HG03520 (cell line): ENCODE measurements around the gene CNDP2.

ENCODE experiments used
- ATAC-seq: cut with Tn5 transposase; IDR thresholded peaks from one replicate; pipeline ENCODE4 v1.9.1; 2021; ENCODE audit warnings: mild to moderate bottlenecking, moderate library complexity; ENCODE audit not compliant: unreplicated experiment

CNDP2 gene

DNA sequence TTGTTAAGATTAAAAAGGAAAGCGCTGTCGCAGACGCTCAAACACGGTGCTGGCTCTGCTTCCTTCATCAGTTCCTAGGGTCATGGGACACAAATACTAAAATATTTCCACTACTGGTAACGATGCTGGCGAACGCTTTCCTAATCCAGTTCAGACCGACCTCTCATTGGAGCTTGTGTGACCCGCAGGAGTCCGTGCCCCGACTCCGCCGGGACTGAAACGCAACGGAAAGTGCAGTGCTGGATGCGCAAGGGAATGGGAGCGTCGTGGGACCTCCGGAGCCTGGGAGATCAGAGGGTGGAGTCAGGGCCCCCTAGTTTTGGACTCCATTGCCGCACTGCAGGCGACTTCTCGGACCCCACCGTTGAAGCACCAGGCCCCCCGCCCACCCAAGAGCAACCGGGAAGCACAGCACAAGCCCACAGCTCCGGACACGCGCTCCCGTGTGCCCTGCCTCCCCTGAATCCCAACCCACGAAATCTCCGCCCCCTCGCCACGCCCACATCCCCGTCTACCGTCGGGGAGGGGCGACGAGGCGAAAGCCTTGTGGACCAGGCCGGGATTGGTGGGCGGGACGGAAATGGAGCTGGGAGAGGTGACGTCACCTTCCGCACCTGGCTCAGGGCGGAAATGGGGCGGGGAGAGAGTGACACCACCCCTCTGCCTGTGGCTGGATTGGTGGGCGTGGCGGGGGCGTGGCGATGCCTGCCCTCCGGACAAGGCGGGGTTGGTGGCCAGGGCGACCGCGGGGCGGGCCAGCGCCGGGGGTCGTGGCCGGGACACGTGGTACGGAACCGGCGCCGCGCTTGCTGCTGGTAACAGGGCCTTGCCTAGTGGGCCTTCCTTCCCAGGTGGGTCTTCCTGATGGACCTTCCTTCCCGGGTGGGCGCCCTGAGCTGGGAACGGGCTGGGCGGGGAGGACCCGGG lies at the start of gene CNDP2:
Gene CNDP2, plus strand, starts transcription at position 783 of the 927 bp plus-strand sequence. CDS start 3,611 bp downstream, outside the sequence.
- ATAC-seq: peak; percentile 61

DNA sequence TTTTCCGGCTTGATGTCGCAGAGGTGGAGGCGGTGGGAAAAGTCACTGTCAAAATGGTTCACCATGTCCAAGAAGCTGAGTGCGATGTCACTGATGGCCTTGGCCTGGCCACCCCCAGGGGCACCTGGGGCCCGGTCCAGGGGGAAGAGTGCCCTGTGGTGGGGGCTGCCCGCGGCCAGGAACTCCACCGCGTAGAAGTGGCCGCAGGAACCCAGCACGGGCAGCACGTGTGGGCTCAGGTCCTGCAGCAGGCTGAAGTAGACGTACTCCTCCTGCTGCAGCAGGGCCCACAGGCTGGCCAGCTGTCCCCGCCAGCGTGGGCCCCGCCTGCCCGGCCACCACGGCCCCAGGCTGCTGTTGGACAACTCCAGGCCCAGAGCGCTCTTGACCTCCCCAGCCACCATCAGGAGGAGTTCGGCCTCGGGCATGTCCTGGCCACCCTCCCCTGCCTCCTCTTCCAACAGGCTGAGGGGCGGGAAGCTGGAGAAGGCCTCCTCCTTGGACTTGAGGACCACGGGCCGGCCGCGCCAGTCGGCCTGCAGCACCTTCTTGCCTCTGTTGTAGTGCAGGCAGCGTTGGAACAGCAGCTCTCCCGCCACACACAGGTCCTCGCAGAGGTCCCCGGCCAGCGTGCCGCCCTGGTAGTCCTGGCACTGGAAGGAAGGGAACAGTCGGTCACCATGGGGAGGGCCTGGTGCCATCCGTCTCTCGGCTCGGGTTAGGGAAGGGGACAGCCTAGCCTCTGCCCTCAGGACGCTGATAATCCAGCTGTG lies 49.3 kb upstream of the CNDP2 start:
- ATAC-seq: no peak

DNA sequence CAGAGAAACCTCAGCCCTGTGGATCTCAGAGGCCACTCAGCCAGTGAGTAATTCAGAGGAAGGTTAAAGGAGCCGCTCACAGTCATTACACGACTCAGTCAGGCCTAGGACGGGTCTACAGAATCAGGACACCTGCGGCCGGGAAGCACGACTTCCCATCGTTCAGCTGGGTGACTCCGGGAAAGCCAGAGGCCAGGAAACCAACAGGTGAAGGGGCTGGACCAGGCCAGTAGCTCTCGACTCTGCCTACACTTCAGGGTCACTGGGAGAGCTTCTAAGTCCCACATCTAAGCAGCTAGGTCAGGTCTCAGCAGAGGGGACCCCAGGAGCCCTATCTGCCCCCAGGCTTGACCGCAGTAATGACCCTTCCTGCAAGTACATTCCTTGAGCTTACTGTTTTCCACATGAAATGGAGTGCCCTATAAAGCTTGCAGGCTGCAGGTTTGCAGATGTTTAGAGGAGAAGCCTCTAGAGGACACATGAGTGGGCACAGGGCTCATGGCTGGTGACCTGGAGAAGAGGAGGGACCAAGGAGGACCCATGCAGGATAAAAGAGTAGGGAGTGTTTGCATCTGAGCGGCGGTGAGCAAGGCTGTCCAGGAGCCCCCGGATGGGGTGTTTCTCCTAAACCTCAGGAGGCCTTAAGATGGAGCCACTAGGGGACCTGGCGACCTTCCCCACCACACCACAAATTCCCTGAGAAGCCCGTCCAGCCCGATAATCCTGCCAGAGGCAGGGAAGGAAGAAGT lies 48.6 kb upstream of the CNDP2 start:
- no peak for ATAC-seq

DNA sequence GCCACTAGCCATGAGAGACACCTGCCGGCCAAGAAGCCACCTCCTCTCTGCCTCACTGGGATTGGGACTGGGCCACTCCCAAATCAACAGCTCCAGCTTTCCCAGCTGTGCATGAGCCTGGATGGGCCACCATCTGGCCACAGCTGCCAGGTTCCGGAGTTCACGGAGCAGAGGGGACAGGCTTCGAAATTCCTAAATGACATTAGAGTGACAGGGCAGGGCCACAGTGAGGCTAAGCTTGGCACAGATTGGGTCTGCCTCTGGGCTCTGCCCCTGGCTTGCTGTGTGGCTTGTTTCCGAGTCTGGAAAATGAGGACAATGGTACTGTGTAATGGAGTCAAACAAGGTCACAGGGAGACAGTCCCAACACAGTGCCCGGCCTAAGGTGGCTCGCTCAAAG lies 45.5 kb upstream of the CNDP2 start:
- ATAC-seq: no peak

DNA sequence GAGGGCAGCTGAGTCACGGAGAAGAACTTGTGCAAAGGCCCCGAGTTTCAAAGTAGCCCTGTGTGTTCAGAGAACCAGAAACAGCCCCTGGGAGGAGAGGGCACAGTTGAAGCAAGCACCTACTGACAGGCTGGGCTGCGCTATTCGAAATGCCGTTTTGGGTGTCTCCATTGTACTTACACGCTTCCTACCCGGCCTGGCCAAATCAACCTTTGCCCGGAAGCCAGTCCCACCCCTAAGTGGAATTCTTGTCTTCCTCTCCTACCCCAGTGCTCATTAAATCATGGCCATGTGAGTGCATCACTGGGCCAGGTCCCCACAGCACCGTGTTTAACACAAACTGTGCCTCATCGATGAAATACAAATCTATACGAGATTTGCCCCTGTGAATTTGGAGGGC lies 45.0 kb upstream of the CNDP2 start:
- no peak for ATAC-seq

DNA sequence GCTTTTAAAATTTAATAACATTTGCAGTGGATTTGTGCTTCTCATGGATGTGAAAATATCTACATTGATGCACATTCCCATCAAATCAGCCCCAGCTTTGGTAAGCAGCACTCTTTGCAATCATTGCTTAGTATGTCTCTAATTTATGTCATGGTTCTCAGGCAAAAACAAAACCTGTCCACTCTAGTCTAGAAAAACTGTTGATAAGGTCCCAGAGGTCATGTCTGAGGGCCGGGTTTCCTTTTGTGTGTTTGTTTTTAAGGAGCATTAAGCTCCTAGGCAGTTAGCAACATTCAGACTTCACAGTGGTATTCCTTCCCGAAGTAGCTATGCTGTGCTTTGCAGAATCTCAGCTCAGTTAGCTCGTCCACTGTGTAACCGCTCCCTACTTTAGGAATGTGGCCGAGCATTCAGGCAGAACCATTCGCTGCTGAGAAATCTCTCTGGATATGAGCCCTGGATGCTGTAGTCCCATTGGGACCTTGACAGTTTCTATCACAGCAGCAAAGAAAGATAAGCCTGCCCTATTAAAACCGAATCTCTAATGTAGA lies 43.1 kb upstream of the CNDP2 start:
- ATAC-seq: no peak

DNA sequence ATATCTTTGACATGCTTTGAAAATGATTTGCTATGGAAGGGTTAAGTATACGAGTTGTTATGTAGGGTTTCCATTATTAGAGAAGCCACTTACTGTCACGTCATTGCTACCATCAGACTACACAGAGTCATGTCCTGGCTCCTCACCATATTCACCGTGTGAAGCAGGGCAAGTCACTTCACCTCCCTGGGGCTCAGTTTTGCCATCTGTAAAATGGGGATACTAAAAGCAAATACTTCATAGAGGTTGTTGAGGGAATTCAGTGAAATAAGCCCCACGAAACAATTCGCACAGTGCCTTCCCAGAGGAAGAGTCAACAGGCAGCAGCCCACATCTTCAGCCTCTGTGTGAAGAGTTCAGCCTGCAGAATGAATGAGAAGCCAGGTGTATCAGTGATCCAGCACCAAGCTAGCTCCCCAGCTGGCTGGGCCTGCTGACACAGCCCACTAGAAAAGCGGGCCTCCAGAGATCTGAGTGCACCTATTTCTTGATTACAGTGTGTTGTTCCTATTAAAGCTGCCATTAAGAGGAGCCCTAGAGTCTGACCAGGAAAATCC lies 42.4 kb upstream of the CNDP2 start:
- no peak for ATAC-seq

DNA sequence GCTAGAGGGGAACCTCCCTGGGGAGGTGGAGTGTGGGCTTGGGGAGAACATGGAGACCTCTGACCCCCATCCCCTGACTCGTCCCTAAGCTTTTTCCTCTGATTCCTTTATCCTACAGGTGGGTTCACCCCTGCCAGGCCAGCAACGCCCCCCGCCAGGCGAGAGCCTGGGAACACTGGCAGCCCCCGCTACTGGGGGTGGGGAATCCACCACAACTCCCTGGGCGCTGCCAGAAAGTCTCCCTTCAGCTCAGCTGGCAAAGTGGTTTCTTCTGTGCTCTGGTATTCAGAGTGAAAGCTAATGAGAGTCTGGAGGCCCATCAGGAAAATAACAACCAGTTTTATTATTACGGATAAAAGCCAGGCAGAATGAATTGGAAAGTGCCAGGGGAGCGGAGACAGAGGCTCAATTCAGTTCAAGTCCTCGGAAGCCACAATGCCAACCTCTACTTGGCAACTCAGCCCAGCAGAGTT lies 41.8 kb upstream of the CNDP2 start:
- no peak for ATAC-seq

DNA sequence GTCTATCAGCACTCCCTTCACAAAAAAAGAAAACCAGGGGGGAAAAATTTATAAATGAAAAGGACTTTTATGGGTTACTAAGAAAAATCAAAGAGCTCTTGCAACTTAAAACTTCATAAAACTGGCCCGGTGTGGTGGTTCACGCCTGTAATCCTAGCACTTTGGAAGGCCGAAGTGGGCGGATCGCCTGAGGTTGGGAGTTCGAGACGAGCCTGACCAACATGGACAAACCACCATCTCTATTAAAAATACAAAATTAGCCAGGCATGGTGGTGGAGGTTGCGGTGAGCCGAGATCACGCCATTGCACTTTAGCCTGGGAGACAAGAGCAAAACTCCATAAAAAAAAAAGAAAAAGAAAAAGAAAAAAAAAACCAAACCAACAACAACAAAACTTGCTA lies 40.8 kb upstream of the CNDP2 start:
- ATAC-seq: no peak

DNA sequence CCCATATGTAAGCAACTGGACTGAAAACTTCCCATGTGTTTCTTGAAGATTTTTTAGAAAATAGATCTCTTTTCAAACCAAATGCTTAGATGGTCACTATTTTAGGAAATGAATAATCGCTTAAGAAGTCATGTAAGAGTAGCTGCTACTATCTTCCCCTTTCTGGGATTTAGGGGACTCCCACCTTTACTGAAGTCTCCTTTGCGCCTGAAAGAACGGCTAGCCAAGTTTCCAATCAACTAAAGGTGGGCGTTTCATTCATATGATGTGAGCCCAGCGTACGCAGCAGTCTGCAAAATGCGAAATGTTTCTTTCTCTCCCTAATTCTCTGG lies 40.2 kb upstream of the CNDP2 start:
- no peak for ATAC-seq

DNA sequence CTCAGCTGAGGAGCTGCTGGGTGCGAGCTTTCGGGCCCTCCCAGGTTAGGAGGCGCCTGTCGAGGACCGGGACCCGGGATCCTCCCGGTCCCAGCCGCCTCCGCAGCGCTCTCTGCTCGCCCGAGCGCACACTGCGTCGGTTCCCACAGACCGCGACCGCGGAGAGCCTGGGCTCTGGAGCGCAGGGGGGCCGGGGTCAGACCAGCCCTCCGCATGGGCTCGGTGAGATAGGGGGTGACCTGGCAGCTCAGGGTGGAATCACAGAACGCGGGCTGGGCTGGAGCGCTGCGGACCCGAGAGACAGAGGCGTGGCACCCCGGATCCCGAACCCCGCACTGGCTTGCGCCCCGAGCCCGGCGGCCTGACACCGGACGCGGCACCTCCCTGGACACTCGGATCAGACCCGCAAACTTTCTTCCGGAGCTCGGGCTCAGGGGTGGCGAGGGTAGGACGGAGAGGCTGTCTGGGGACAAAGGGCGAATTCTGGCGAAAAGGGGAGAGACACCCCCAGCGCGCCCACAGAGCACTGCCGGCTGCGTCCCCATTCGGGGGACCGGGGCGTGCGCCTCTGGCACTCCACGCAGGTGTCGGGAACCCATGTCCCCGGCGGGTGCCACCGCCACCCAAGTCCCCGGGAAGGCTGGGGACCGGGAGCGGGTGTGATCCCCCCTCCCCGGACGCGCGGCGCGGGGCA lies 39.7 kb upstream of the CNDP2 start:
- no peak for ATAC-seq

DNA sequence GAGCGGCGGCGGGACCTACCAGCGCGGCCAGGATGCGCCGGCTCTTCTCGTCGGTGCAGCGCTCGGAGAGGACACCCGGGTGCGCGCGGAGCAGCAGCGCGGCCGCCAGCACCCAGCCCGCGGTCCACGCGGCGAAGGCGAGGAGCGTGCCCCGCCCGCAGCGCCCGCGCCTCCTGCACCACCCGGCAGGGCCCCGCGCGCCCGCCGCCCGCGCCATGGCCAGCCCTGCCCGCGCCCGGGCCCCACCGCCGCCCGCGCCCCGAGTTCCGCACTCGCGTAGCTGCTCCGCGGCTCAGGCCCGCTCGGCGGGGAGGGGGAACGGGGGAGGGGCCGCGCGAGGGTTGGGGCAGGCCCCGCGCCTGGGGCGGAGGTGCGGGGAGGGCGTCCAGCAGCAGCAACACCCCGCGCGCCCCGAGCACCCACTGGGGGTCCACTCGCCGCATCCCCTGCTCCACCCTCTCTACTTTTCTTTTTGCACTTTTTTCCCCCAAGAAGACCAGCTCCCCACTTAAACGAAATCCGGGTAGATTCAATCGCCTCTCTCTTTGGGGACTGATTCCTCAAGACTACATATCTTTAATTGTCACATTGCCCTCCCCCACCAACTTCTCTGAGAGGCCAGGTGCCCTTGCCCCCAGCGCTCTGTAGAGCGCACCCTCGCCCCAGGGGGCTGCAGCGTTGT lies 39.0 kb upstream of the CNDP2 start, which contains the start of gene DIPK1C:
Gene DIPK1C, minus strand, starts transcription at position 266 of the 682 bp plus-strand sequence. Its CDS starts 49 bp downstream, at position 217.
- ATAC-seq: no peak

DNA sequence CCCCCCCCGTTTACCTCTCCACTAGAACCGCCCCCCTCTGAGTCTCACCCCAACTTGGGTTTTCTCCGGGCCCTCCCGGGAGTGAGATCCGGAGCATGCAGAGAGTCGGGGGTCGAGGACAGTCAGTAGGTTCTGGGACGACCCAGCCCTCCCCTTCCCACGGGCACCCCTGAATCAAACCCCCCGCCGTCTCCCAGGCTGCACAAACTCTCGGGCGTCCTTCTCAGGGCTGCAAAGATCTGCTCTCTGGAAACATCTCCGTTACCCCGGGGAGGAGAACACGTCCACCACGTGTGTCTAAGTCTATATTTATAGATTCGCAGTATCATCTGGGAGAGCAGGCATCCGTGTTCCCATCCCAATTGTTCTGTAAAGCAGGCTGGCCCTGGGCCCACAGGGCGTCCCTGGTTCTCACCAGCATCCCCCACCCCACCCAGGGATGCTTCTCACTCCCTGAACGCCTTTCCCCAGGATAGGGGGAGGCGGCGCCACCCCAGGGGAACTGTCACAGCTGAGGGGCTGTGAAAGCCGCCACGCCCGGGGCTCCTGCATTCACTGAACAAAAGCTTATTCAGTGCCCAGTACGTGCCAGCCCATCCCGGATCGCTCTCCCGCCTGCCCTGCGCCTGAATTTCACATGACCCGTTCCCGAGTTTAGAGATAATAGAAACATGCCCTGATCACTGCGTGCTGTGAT lies 38.3 kb upstream of the CNDP2 start:
- no peak for ATAC-seq

DNA sequence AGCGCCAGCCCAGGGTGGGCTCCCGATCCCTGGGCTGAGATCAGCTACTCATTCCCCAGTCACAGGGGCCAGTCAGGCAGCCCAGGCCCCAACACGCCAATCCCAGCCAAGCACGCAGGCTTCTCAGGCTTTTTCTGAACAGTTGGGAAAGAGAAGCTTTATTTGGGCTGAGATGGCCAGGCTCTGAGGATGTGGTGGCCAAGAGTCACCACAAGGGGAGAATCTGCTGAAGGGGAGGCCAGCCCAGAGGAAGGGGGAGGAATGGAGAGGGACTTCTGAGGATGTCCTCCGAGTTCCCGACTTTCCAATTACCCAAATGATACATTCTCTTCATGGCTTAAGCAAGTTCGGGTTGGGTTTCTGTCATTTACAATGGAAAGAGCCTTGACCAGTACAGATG lies 36.3 kb upstream of the CNDP2 start:
- no peak for ATAC-seq

DNA sequence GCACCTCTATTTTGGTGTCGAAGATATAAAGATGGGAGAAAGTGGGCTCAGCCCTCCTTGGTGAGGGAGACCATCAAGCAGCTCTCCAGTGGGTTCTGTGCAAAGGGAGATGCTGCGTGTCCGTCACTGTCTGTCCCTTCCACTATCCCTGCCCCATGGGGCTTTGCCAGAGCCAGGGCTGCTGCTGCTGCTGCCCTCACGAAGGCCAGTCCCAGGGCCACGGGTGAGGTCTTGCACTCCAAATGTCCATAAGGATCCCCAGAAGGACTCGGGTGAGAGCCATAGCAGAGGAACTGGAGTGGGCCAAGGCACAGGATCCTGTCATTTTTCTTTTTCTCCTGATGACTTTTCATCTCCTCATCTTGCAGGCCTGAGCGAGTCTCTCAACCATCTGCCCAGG lies 35.3 kb upstream of the CNDP2 start:
- ATAC-seq: no peak

DNA sequence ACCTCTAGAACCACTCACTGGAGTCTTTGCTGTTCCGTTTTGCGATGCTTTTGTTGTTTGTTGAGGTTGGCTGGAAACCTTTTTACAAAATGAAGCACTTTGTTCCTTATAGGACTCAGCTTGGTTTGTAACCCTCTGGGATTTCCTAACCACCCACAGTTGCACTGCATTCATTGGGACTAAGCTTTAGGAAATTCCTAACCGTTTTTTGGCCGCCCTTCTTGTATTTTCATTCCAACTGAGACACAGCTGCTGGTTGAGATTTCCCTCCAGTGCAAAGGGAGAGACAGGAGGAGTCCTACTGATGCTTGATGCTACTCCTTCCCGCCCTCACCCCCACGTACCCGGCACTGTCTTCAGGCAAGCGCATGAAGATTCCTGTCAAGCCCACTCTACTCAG lies 32.9 kb upstream of the CNDP2 start:
- ATAC-seq: no peak

DNA sequence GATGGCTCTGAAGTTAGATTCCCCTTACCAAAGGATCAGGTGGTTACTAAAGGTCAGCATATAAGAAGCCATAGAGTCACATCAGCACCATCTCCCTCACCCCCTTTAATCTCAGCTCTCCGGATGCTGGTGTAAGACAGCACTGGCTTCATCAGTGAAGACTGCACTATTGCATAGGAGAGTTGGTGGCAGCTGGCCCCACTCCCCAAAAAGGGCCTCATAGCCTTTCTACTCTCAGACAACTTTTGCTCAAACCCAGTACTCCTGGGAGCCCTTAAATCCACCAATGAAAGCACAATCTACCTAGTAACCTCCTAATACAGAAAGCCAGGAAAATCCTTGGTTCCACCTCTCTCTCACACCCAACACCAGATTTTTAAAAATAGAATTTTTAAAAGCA lies 32.2 kb upstream of the CNDP2 start:
- ATAC-seq: no peak

DNA sequence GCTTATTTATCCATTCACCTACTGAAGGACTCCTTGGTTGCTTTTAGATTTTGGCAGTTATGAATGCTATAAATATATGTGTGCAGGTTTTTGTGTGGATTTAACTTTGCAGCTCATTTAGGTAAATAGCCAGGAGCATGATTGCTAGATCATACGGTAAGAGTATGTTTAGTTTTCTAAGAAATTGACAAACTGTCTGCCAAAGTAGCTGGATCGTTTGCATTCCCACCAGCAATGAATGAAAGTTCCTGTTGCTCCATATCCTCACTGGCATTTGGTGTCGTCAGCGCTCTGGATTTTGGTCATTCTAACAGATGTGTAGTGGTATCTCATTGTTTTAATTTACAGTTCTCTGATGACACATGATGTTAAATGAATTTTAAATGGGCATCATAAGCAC lies 30.4 kb upstream of the CNDP2 start:
- no peak for ATAC-seq

DNA sequence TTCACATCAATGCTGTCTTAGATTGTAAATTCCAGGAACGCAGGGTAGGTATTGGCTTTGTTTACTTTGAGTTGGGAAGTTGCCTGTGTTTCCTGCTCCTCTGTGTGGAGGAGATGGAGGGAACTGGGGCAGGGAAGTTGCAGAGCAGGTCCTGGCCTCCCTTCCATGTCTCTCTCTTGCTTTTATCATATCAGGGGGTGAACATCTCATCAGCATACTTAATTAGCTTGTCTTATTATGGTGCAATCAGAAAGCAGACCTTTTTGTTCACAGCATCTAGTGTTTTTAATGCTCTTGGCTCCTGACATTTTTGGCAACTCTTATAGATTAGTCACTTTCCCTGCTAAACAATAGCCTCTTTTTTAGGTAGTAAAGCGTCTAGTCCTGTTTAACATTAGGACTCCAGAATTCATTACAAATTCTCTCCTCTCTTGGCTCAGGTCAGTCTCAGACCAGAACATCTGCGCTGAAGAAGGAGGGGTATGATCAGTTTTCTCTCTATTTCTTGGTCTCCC lies 27.6 kb upstream of the CNDP2 start:
- no peak for ATAC-seq
